ENCODE data around the gene FER. TPM values are rescaled to one million over a fixed set of nuclear protein-coding genes. Genes with fewer than 3 reads are reported as not detected.

FER gene
- total and polyA plus RNA-seq, 2 of the 13 experiments (the other 11 are each of a cell fraction or from before 2014, with no cell fraction given): 7.9 to 29.0 TPM

GRCh38 chr5:108762660-108763059 is 15.0 kb downstream of the FER start:
- 65% methylated on average over 3 of the region's 3 CpGs for WGBS (ENCODE audit: low lambda C conversion rate)
- CTCF ChIA-PET (ENCODE audit: low intra/inter-chr PET ratio, low total read pairs): no interaction called here
- Histone ChIP-seq H4K20me1 (ENCODE audit: insufficient read depth, low read length) (no peaks in the 10 kb centered on the region), H3K27ac (ENCODE audit: extremely low read length, insufficient read depth, low read length) (no peak overlapping the region), H3K79me2 (ENCODE audit: insufficient read depth, low read length) (no peaks in the 10 kb centered on the region), H3K4me3 (replicated peaks in 1 of 3; ENCODE audit: insufficient read depth in 1 of 3, low read depth in 2 of 3, low read length in 3 of 3) (no peak overlapping the region), H3K9me3 (ENCODE audit: low read length) (no peaks in the 10 kb centered on the region), H3K4me1 (ENCODE audit: insufficient read depth, low read length) (no peaks in the 10 kb centered on the region), H3K36me3 (replicated peaks in 1 of 2; ENCODE audit: control insufficient read depth in 1 of 2, insufficient read depth in 2 of 2, low read length in 2 of 2) (no peaks in the 10 kb centered on the region), H3K27me3 (ENCODE audit: control insufficient read depth in 1 of 2, insufficient read depth in 2 of 2, low read length in 2 of 2) (no peaks in the 10 kb centered on the region), H2AFZ (ENCODE audit: low read length) (no peak overlapping the region), H3K9ac (ENCODE audit: insufficient read depth, low read depth, low read length) (no peak overlapping the region), H3K4me2 (ENCODE audit: low read depth, low read length) (no peak overlapping the region)
- POLR2A ChIA-PET: interaction anchor here (1.5 kb wide), 1 partner anchor 15 kb away, joined by 4 read pairs; no protein-coding TSS in a partner anchor
- in situ Hi-C loops (cut with HindIII; ENCODE audit: extremely low pct_ligation_motif_present, low pct_unique_long_range_greater_than_20kb) (no loop called here), intact Hi-C loops (cut with micrococcal nuclease; ENCODE audit: unreplicated experiment) (no loop called here)
- BruUV-seq (replicated peaks): no TSS peak
- no peak for ATAC-seq
- DNase-seq (ENCODE audit: low spot score): no peak
- no peak for FAIRE-seq
- TF ChIP-seq EED (CRISPR knock-in tag; IDR thresholded peaks at IDR 0.05) (no peak), ZFP82 (CRISPR knock-in tag; IDR thresholded peaks at IDR 0.05; ENCODE audit: borderline replicate concordance) (no peak), HMG20B (CRISPR knock-in tag; conservative IDR thresholded peaks at IDR 0.05) (no peak), ZFP1 (CRISPR knock-in tag; IDR thresholded peaks at IDR 0.05) (no peak), POLR2A (IDR thresholded peaks at IDR 0.05; ENCODE audit: insufficient read depth in 1 of 2, low read depth in 2 of 2, low read length in 2 of 2) (no peak), ZSCAN21 (CRISPR knock-in tag; IDR thresholded peaks at IDR 0.05; ENCODE audit: borderline replicate concordance) (no peak), PRPF4 (IDR thresholded peaks at IDR 0.05; ENCODE audit: low read depth, low read length, poor library complexity, severe bottlenecking) (no peak), ZNF557 (CRISPR knock-in tag; IDR thresholded peaks at IDR 0.05) (no peak), PHB2 (IDR thresholded peaks at IDR 0.05; ENCODE audit: partially characterized antibody) (no peak), LRRFIP1 (CRISPR knock-in tag; conservative IDR thresholded peaks at IDR 0.05) (no peak), IRF1 (CRISPR knock-in tag; IDR thresholded peaks at IDR 0.05; ENCODE audit: low read depth) (no peak), IRX3 (CRISPR knock-in tag; IDR thresholded peaks at IDR 0.05; ENCODE audit: borderline replicate concordance, low read depth) (no peak)

Data from HepG2 (cell line).